ENCODE data around the gene ZNF200.
"Not testable (repeated sequence)": the region's sequence is repeated elsewhere in the genome, so short reads cannot be mapped to it uniquely, and the experiment has no call there.

Gene ZNF200, protein sequence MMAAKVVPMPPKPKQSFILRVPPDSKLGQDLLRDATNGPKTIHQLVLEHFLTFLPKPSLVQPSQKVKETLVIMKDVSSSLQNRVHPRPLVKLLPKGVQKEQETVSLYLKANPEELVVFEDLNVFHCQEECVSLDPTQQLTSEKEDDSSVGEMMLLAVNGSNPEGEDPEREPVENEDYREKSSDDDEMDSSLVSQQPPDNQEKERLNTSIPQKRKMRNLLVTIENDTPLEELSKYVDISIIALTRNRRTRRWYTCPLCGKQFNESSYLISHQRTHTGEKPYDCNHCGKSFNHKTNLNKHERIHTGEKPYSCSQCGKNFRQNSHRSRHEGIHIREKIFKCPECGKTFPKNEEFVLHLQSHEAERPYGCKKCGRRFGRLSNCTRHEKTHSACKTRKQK

DNA sequence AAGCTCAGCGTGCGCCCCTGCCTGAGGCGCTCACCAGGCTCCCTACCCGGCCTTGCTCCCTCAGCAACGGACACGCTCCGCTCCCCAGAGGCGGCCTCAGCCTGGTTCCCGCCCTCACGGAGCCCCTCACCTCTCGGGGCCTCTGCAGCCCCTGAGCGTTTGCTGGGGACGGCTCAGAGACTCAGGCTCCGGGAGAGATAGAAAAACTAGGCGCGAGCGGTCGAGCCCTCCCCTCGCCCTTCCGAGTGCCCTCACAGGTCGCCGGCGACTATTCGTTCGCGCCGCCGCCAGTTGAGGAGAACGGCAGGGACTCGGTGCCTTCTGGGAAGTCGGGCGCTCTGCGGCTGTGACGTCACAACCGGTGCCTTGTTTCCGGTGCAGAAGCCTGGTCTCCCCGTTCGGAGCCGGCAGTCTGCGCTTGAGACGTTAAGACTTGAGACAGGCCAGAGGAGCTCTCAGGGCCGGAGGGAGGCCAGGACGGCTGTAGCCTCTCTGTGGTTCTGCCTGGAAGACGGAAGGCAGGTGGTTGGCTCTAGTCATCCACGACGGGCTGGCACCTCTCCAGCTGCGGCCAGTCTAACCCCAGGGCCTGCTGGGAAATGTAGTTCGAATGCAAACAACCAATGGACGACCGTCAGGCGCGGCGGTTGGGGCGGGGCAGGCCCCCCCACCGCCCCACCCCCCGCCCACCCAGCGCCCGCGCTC lies at the start of gene ZNF200:
TSS of gene ZNF200 (minus strand) at position 302 of the 705 bp plus-strand sequence. CDS start 1,403 bp downstream, outside the sequence.
- DNase-seq (ENCODE audit: low read depth in 2 of 2): peak; percentile 85 to 86

DNA sequence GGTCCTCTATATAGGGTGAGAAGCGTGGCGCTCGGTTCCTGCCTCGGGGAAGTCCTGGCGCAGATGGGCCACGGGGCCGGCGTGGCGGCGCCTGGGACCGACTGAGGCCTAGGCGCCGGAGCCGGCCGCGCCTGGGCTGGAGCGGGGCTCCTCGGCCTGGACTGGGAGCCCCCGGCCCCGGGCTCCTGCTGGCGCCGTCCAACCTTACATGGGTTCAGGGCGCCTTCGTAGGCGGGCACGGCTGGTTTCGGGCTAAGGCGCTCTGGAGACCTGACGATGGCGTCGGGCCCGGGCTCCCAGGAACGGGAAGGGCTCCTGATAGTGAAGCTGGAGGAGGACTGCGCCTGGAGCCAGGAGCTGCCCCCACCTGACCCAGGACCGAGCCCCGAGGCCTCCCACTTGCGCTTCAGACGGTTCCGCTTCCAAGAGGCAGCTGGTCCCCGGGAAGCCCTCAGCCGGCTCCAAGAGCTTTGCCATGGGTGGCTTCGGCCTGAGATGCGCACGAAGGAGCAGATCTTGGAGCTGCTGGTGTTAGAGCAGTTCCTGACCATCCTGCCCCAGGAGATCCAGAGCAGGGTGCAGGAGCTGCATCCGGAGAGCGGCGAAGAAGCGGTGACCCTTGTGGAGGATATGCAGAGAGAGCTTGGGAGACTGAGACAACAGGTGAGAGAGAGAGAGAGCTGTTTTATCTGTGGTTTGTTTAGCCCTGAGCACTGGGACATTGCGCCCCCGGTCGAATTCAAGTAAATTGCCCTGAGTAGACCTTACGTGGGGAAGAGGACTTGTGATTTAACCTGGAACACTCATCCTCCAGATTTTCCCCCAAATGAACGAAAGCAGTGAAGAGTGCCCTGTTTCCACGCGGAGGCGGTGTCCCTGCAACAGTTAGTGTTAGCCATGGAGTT lies 48.8 kb upstream of the ZNF200 start:
- DNase-seq (ENCODE audit: low read depth in 2 of 2): no peak

DNA sequence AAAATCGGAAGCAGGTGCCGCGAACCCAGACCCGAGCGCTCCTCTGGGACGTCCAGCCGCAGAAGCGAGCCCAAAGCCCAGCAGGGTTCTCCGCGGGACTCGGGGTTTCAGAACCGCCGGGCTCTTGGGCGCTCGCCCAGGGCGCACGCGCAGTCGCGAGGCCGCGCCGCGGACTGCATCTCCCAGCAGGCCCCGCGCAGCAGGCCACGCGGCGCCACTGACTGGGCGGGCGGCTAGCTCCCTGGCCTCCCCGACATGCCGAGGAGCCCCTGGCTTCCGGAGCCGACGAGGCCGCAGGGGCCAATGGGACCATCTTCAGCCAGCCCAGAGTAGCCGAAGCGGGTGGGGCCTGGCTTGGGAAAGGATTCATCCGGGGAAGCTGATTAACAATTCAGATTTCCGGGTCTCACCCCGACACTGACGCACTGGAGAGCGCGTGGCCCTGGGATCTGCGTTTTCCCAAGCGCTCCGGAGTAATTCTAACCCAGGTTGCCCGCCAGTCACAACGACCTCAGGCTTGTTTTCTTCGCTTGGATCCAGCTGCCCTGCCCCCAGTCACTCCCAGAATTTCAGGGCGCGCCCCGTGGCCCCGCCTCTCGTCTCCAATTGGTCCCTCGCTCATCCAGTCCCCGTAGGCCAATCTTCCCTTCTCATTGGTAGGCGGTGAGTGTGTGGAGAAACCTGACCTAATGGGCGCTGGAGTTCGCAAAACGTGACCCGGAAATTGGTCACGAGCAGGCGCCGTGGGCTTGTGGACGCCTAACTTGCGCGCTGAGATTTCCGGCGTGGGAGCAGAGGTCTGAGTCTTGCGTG lies 48.0 kb upstream of the ZNF200 start, which contains the start of gene ZNF263:
TSS of gene ZNF263 (plus strand) at position 762 of the 813 bp plus-strand sequence. CDS start 328 bp downstream, outside the sequence.
- peak; percentile 81 to 89 for DNase-seq (ENCODE audit: low read depth in 2 of 2)

DNA sequence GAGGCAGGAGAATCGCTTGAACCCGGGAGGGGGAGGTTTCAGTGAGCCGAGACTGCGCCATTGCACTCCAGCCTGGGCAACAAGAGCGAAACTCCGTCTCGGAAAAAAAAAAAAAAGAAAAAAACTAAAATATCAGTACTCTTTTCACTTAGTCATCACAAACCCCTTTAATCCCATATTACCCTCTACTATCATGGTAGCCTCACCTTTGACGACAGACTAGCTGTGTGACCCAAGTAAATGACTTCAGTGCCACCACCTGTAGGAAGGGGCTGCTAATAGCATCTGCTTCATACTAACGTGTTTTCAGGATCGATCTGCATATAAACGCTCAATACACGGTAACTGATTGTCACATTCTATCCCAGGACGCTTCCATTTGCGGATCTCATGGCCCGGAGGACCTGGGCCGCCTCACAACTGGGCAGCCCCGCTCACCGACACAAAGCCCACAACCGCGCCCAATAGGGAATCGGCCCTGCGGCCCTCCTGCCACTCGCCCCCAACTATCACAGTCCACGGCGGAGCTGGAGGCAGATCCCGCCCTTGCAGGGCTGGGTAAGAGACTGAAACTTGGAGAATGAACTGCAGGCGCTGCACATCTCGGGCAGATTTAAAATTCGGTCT lies 47.3 kb upstream of the ZNF200 start:
- no peak for DNase-seq (ENCODE audit: low read depth in 2 of 2)

DNA sequence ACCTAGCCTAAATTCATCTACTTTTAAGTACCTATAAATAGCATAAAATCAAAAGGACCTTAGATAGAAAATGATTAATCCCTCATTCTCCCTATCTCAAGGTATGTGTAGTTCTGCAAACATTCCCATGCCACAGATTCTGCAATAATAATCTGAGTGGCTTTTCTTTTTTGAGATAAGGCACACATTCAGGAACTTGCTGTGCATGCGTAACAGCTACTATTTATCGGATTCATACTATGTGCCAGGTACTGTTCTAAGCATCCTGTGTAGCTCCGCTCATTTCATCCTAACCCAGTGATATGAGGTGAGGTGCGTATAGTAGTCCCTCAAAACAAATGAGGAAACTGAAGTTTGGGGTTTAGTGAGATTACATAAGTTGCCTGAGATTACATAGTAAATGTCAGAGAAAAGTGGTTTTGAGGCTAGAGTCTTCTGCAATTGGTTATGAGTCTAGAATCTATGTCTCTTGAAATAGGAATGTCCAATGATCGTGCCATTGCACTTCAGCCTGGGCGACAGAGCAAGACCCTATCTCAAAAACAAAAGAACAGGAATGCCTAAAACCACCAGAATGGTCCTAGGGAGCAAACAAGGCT lies 46.4 kb upstream of the ZNF200 start:
- no peak for DNase-seq (ENCODE audit: low read depth in 2 of 2)

DNA sequence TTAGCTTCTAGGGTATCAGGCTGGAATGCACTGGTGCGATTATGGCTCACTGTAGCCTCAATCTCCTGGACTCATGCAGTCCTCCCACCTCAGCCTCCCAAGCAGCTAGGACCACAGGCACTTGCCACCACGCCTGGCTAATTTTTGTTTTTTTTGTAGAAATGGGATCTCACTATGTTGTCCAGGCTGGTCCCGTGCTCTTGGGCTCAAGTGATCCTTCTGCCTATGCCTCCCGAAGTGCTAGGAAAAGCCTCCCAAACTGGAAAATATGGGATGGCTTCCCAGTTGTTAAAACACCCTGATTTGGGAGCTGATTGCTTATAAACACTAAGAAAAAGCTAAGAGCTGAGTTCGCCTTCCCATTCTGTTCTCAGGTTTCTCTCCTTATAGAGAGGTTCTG lies 41.7 kb upstream of the ZNF200 start:
- no peak for DNase-seq (ENCODE audit: low read depth in 2 of 2)

DNA sequence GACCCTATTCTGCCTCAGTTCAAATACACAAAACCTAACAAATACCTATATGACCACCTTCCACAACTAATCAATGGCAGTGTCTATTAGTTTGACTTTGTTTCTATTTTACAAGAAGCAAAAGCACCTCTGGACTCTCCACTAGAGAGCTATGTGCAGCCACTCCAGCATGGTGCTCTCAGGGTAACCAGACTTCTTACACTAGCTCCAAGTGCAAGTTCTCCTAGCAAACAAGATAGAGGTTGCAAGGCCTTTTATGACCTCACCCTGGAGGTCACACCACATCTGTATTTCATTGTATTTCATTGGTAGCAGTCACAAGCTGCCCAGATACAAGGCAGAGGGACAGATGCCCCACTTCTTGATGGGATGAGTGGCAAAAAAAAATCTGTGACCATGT lies 40.0 kb upstream of the ZNF200 start:
- no peak for DNase-seq (ENCODE audit: low read depth in 2 of 2)

DNA sequence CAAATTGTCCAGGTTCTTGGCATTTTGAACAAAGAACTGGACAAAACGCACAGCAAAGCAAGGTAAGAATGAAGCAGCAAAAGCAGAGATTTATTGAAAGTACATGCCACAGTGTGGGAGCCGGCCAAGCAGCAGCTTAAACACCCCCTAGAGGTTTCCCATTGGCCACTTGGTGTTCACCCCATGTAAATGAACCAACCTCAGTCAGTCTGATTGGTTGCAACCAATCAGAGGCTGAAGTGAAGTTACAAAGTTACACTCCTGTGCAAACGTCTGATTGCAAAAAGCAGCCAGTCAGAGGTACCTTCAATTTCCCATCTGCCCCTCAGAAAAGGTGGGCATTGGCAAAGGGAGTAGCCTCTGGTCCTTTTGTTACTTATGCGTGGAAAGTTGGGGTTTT lies 39.5 kb upstream of the ZNF200 start:
- DNase-seq (ENCODE audit: low read depth in 2 of 2): no peak

DNA sequence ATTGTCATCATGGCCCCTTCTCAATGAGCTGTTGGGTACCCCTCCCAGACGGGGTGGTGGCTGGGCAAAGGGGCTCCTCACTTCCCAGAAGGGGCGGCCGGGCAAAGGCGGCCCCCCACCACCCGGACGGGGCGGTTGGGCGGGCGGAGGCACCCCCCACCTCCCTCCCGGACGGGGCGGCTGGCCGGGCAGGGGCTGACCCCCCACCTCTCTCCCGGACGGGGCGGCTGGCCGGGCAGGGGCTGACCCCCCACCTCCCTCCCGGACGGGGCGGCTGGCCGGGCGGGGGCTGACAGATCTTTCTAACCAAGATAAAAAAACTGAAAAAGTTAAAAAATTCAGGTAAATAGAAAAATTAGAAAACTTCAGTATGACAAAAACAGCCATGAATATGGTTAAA lies 36.3 kb upstream of the ZNF200 start:
- not testable (repeated sequence) for DNase-seq (ENCODE audit: low read depth in 2 of 2)

DNA sequence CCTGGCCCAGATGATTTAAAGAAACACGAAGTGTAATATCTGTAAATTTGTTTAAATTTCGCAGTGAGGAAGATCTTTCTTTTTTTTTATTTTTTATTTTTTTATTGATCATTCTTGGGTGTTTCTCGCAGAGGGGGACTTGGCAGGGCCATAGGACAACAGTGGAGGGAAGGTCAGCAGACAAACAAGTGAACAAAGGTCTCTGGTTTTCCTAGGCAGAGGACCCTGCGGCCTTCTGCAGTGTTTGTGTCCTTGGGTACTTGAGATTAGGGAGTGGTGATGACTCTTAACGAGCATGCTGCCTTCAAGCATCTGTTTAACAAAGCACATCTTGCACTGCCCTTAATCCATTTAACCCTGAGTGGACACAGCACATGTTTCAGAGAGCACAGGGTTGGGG lies 35.8 kb upstream of the ZNF200 start:
- not testable (repeated sequence) for DNase-seq (ENCODE audit: low read depth in 2 of 2)

DNA sequence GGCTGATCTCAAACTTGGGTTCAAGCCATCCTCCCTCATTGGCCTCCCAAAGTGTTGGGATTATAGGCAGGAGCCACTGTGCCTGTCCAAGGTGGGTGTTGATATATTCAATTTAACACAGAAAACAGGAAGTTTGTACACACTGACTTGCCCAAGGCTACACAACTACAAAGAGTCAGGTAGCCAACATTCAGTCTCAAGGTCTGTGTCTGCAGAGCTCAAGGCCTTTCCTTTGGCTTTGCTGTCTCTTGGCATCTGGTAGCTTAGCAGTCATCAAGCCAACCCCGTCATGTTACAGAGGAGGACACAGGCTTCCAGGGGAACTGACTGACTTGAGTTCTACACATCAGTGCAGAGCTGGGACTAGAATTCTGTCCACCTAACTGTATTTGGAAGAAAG lies 33.3 kb upstream of the ZNF200 start:
- DNase-seq (ENCODE audit: low read depth in 2 of 2): no peak

DNA sequence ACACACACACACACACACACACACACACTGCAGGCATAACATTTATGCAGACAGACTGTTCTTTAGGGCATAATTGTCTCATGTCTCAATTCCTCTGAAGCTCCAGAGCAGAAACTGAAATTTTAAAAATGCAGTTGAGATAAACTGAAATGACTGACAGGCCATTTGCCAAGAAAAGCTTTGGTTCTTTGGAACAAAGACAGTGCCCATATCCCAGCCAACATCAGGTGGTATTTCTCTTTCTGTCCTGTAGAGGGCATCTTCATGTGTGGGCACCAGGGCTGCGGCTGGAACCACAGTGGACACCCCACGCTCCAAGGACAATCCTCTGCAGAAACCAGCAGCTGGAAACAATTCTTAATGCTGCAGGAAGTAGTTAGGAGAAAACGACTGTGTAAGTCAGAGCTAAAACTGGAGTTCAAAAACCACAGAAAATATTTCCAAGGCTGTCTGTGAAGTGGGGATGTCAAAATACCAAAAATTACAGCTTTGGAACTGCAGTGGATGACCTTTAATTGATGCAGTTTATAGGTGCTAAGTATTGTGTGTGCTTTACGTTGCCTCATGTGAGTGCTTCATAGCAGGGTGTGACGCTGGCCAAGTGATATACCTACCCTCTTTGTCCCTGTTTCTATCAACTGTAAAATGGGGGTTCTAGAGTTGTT lies 32.0 kb upstream of the ZNF200 start:
- DNase-seq (ENCODE audit: low read depth in 2 of 2): no peak

DNA sequence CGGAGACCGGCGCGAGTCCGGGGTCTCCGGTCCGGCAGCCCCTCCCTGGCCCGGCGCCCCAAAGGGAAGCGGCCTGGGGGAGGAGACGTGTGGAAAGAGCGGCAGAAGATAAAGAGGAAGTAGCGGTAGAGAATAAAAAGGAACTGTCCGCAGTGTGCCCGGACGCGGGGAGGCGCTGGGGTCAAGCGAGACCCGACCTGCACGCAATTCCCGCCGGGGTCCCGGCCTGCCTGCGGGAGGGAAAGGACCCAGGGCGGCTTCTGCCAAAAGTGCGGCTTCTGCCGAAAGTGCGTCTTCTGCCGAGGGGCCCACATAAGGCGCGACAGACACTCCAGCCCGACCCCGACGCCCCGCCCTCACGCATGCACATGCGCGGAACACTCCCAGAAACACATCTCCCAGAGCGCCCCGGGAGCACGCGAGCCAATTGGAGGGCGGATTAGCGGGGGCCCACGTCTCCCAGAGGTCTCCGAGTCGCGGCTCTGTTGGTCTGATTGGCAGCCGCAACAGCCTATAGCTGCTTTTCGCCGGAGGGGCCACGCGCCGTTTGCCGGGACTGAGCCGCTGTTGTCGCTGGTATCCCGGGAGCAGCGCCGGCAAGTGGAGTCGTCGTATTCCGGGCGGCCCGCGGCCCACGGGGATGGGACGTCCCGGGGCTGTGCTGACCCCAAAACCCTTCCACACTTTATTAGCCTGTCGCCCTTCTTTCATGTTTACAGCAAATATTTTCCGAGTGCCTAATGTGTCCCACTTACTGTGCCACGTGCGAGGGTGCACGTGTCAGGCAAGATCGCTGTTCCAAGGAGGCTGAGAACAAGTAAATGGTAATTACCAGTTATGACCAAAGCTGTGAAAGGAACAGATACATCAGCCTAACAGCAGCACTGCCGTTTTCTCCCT lies 29.4 kb upstream of the ZNF200 start:
- DNase-seq (ENCODE audit: low read depth in 2 of 2): peak; percentile 92 to 98

DNA sequence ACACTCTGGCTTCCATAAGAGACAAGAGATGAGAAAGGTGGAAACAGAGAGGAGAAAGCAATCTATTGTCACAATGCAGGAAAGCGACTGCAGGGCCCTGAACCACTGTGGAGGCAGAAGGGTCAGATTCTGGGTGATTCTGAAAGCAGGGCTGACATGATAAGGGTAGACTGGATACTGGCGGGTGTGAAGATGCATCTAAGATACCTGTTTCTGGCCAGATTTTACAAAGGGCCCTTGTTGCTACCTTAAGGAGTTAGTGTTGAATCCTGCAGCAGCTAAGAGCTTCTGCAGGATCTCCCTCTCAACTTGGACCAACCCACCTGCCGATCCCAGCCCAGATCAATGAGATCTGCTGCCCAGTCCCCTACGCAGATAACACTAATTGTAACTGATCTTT lies 27.6 kb upstream of the ZNF200 start:
- DNase-seq (ENCODE audit: low read depth in 2 of 2): no peak

DNA sequence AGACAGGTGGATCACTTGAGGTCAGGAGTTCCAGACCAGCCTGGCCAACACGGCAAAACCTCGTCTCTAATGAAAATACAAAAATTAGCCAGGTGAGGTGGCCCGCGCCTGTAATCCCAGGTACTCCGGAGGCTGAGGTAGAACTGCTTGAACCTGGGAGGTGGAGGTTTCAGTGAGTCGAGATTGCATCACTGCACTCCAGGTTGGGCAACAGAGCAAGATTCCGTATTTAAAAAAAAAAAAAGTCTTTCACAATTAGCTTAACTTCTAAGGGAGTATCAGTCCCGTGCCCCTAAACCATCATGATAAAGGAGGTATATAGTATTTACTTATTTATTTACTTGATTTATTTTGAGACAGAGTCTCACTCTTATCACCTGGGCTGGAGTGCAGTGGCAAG lies 24.9 kb upstream of the ZNF200 start:
- no peak for DNase-seq (ENCODE audit: low read depth in 2 of 2)

DNA sequence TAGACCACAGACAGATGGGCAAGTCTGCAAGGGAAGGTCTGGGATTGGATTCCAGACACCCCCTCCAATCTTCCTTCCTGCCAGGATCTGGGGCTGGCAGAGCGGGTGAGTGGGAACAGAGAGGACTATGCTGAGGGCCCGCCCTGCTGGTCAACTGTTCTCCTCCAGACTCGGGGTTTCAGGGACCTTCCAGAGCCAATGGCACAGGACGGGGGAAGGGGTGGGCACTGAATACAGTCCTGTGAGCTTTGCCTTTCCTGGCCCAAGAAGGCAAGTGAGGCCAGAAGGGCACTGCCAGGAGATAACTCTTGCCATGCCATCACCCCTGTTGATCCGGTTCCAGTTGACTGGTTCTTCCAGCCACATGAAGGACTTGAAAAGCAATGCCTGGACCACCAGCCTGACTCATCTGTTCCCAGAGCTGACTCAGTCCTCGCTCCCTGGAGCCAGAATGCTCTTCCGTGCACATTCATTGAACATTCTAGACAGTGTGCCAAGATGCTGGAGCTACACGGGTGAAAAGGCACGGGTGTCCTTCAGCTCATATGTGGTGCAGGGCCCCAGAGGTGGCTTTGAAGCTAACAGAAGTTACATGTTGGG lies 22.0 kb upstream of the ZNF200 start:
- no peak for DNase-seq (ENCODE audit: low read depth in 2 of 2)

DNA sequence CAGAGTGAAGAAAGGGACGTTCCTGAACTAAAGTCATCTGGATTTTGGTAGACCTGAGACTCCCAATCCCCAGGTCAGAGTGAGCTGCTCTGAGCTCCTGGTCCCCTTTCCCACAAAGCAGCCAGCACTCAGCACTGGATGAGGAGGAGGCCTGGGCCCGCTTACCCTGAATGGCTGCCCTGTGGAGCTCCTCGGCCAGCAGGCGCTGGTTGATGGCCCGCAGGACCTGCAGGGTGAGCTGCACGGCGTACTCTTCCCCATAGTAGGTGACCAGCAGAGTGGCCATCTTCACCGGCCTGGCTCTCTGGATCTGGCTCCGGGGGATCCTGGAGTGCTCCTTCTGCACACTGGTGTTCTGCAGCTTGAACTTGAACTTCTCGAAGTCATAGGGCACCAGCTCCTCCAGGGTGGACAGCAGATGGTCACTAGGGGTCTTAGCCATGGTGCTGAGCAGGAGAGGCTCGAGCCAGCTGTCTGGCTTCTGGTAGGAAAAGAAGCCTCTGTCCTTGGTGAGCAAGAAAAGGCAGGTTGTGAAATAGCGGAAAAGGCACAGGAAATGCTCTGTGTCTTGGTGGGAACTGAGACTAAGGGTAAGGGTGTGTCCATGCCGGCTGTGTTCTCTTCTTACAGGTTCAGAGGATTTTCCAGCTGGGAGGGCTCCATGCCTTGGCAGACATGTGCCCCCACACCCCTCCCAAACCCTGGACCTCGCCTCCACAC lies 21.3 kb upstream of the ZNF200 start, which contains the start of gene MEFV:
TSS of gene MEFV (minus strand) at position 488 of the 720 bp plus-strand sequence. CDS start at position 442, 46 bp downstream.
- no peak for DNase-seq (ENCODE audit: low read depth in 2 of 2)
